Stimulated activated CD8-positive, alpha-beta memory T cell treated with anti-CD3 and anti-CD28 coated beads, Interleukin-2, amount 100 ng/mL, for 1 hour (primary cell): Measurements from ENCODE around the gene HELZ.
"Not testable (repeated sequence)": the region's sequence is repeated elsewhere in the genome, so short reads cannot be mapped to it uniquely, and the experiment has no call there.

ENCODE experiments used
- DNase-seq, 2 donors: peaks; one replicate each; pipeline ENCODE4 v3.0.0-alpha.2; 2020; ENCODE audit warnings: low read depth in 2 of 2

Gene HELZ

DNA sequence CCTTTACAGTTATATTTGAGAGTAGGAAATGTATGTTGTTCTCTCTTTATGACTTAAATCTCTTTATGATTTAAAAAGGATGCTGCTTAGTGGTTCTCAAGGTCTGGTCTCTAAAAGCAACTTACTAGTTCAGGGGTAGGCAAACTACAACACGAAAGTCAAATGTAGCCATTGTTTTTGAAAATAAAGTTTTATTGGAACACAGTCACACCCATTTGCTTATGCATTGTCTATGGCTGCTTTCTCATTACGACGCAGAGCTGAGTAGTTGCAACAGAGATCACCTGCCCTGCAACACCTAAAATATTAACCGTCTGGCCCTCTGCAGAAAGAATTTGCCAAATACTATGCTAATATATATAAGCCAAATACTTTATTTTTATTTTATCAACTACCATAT is 58.2 kb downstream of the HELZ start:
- no peak for DNase-seq

DNA sequence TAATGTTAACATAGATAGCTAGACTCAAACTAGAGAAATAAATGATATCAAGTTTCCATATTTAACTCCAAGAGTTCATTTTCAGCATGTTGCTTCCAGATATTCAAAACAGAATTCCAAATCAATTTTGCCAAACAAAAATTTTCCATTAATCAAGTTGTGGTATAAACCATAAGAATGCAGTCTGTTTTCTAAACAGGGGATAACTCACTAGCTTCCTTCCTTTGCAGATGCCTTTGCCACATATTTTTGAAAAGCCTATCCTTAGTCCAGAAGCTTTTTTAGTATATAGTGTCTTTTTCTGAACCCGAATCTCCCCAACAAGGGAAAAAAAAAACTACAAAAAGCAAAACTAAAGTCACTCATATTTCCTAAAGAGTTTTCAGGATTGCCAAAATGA is 61.5 kb downstream of the HELZ start:
- no peak for DNase-seq

DNA sequence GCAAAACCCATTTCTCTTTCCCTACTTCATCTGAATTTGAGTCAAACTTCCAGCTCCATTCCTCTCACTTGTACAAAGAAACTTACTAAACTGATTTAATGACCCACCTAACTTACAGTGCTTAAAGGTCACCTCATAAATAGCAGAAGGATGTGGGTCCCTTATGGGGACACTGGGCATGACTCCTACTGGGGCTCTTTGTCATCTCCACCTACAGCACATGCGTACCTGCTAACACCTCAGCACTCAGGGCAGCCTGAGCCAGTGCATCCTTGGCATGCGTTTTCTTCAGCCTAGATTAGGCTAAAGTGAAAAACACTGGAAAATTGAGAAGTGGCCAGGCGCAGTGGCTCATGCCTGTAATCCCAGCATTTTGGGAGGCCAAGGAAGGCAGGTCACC is 63.2 kb downstream of the HELZ start:
- no peak for DNase-seq

DNA sequence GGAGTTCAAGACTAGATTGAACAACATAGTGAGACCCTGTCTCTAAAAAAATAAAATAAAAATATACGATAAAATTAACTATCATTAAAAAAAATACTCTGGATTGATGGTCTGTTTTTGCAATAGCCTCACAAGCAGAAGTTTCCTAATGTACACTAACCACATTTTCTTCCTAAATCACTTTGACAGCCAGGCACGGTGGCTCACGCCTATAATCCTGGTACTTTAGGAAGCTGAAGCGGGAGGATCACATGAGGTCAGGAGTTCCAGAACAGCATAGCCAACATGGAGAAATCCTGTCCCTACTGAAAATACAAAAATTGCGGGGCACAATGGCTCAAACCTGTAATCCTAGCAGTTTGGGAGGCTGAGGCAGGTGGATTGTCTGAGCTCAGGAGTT is 64.7 kb downstream of the HELZ start:
- no peak for DNase-seq

DNA sequence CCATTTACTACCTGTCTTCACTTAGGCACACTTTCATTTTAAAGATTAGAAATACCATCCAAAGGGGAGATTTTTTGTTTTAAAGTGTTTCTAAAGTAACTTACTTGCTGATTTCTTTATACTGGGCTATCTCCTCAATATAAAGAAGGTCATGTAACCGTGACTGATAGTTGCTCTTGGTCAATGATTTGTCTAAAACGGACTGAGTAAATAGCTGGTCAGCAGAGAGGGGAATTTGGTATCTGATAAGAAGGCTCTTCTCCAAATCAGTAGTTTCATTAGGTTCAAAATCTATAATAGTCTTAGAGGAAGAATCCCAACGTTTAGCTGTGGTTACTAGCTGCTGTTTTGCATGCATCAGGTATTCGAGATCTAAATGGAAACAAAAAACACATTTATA is 66.4 kb downstream of the HELZ start:
- DNase-seq = no peak

DNA sequence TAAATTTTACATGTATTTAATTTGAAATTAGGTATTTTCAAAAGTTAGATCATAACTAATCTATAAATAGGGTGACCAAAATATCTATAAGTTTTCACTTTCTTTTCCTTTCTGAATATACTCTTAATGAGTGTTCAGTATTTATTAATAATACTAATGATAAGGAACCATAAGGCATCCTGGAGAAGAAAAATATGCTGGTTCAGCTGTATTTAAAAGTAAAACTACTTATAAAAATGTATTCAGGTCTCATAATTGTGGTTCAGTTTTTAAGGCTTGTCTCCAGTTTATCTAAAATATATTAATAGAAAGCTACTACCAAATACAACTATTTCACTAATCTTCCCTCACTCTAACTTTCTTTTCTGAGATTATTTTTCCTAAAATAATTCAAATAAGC is 67.3 kb downstream of the HELZ start:
- DNase-seq = no peak

DNA sequence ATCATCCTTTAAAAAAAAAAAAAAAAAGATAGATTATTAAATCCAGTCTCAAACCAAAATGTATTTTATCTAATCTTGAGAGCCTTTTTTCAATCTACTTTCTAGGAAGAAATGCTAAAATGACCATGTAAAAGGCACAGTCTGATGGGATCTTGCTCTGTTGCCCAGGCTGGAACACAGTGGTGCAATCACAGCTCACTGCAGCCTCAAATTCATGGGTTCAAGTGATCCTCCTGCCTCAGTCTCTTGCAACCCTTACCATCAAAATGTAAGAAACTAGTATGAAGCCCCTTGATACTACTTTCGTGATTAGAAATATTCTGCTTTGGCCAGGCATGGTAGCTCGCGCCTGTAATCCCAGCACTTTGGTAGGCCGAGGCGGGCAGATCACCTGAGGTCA is 70.8 kb downstream of the HELZ start:
- no peak for DNase-seq

DNA sequence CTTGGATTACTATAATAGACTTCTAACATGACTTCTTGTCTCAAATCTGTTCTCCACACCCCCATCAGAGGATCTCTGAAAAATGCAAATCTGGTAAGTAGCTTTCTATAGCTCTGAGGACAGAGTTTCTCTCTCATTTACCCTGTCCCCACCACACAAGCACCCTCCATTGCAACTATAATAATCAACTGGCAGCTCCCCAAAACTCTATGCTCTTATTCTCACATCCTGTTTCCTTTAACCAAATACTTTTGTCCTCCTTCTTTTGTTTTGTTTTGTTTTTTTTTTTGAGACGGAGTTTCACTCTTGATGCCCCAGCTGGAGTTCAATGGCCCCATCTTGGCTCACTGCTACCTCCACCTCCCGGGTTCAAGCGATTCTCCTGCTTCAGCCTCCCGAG is 73.4 kb downstream of the HELZ start:
- DNase-seq = no peak

DNA sequence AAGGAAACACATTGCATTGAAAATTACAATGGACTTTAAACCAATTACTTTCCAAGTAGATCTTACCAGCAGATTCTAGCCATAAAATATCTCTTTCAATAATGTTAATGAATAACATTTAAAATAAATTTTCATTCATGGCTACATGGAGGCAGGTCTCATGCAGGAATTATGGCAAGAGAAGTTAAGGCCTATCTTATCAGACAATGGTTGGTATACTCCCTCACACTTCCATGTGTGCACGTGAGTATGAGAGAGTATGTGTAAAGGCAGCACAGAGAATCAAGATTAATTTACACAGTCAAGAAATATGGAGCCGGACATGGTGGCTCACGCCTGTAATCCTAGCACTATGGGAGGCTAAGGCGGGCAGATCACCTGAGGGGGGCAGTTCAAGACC is 76.5 kb downstream of the HELZ start:
- no peak for DNase-seq

DNA sequence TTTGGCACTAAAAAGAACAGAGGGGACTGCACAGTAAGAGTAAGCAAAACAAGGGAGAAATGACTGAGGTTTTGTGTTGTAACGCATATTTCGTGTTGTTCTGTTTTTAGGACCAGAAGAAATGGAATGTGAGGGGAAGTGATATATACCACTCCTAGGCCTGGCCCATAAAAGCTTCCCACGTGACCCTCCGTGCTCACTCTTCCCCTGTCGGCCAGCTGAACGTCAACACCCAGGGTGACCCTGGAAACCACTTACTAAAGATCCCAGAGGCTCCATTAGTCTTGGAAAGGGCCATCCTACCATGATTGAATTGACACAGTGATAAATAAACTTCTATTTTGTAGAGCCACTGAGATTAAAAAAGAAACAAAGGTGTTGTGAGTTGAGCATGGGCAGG is 79.8 kb downstream of the HELZ start:
- no peak for DNase-seq

DNA sequence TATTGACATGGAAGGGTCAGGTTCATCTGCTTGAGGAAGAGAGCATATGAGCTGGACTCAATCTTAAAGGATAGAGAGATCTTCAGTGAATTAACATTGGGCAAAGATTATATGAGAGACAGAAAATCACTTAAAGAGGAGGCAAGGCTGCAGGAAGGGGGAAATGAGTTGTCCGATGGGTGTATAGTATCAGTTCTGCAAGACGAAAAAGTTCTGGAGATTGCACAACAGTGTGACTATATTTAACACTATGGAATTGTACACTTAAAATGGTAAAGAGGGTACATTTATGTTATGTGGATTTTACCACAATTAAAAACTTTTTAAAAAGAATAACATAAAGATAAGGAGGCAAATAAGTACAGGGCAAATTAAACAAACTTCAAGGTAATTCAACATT is 80.7 kb downstream of the HELZ start:
- DNase-seq = no peak

DNA sequence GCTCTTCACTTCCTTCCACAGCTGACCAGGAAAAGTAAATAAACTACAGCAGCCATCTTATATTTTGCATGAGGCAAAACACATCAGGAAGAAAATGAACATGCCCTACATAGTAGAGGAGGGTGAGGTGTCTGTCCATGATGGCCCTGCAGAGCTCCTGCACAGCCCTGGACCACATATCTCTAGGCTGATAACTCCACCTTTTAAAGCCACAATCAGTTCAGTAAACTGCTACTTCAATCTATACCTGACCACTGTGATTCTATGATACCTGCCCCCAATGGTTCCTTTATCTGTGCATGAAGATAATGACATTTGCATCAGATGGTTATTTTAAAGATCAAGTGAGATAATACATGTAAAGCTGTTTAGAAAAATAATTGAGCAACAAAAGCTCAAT is 82.2 kb downstream of the HELZ start:
- DNase-seq = no peak

DNA sequence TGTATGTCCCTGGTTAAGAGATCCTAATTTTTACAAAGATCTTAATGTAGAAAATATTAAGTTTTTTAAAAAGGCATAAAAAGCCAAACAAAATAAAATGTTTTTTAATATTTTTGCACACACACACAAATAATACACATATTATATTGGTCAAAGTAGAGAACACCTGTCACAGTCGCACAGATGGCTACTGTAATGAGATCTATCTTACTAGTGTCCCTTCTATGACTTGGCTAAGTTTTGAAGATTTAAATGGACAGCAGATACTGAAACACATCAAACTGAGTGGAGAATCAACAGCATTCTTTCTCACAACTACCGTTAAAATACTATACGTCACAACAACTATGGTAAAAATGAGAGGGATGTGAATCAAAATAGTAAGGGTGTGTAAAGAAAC is 83.4 kb downstream of the HELZ start:
- DNase-seq = no peak

DNA sequence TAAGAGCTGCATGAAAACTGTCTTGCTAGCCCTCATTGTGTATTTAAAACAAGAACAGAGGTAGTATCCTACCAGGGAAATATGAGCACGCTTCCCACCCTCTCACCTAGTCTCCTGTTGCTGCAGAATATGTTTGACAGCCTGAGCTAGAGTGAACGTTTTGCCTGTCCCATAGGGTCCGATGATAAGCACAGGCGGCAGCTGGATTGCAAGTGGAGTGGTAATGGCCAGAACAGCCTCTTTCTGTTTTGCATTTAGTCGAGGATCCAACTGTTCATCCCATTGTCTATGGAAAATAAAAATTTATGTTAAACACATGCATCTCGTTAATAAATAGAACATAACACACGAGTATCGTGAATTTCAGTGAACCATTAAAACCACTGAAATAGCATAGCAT is 84.2 kb downstream of the HELZ start:
- no peak for DNase-seq

DNA sequence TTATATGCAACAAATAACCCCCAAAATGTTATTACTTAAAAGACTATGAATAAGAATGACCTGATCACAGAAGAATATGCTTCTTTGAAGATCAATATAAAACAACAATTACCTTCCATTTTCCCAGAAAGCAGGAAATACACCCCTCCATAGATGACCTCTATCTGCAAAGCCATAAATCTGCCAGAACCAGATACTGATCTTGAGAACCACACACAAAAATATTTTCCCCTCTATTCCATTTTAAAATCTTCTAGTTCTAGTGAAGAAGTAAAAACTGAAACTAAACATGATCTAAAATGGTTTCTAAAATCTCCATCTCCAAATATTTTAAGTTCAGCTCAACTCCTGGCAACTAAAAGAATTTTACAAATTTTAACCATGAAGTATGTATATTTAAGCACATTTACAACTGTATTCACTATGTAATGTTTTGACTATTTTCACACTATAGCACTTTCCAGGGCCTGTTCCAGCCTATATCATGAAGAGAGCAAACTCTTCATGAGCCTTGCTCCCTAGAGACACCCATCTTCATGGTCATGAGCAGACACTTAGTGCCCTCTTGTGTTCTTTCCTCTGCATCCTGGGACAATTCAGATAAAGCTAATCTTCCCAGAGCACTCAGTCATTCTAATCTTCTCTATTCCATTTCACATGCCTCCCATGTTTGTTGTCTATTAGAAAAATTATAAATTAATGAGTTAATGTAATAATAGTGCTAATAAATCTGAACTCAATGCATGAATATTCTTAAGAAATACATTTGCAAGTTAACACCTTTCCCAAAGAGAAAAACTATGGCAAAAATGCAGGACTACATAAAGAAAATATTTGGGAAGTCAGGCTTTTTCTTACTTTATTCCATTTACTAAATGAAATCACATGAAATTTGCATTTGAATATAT is 87.0 kb downstream of the HELZ start:
- no peak for DNase-seq

DNA sequence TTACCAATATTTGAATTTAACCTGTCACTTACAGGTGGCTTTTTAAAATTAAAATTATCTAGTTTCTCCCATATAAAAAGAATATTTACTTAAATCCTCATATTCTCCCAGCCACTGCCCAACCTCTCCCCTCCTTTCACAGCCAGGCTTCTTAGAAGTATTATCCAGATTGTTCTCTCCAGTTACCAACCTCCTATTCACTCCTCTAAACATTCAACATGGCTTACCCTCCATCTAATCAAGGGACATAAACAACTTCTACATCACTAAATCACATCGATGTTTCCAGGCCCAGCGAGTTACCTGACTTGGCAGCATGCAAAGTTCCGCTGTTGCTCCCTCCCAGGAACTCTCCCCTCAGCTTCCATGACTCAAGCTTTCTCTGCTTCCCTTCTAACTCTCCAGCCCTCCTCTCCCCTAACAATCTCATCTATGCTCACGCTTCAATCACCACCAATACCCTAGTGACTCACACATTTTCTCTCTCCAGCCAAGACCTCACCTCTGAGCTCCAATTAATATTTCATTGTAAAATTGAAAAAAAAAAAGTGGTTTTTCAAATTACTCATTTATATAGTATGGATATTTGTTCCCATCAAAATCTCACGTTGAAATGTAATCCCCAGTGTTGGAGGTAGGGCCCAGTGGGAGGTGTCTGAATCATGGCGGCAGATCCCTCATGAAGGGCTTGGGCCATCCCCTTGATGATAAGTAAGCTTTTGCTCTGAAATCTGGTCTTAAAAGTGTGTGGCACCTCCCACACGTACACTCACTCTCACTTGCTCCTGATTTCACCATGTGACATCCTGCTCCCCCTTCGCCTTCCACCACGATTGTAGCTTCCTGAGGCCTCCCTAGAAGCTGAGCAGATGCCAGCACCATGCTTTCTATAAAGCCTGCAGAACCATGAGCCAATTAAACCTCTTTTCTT is 88.5 kb downstream of the HELZ start:
- no peak for DNase-seq

DNA sequence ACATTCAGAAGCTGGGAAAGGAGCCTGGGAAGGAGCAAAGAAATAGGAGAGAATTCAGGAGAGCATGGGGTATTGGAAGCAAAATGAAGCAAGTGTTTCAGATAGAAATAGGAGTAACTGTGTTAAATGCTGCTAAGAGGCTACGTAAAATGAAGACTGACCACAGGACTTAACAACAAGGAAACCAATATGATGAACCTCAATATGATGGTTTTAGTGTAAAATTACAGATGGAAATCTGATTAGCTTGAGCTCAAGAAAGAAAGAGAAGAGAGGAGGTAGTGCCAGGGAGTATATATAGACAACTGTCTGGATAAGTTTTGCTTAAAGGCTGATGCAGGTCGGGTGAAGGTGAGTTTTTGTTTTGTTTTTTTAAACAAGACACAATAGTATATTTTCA is 92.2 kb downstream of the HELZ start:
- no peak for DNase-seq

DNA sequence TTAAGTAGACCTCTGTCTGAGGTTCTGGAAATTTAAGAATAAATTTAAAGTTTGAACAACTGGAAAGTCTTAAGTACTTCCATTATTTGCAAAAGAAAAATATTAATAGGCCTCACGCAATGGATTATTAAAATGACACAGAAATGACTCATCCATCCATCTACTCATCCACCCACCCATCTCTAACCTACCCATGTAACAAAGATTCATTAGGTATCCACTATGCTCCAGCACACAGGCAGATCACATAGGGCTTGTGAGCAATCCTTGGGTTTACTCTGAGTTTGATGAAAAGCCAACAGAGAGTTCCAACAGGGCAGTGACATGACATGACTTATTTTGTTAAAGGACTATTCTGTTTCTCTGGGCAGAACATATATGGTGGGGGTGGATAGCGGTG is 93.3 kb downstream of the HELZ start:
- no peak for DNase-seq

DNA sequence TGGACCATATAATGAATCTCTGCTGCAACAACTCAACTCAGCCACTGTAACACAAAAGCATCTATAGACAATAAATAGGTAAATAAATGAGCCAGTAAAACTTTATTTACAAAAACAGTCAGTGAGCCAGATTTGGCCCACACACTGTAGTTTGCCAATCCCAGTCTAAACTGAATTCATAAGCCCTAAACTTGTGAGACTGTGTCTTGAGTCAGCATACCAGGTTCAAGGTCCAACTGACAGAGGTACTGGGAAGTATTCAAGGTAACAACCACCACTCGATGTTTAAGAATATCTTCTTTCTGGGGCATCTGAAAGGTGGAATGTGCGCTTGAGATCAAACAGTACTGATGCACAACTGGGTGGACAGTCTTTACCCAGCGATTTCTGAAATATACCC is 94.2 kb downstream of the HELZ start:
- no peak for DNase-seq

DNA sequence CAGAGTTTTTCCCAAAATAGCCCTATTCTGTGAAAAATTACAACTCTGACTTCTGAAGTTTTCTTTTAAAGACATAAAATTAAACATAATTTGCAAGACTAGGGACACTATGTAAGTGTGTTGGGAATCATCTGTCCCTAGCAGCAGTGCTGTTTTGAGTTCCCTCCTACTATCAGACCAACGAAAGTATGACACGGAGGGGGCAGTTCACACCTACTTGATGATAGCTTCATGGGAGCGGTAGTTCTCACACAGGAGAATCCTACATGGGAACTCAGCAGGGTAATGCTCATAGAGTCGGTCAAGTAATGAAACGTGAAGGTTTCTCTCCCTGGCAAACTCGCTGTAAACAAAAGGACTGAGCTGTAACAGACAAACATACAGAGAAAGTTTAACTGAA is 96.6 kb downstream of the HELZ start:
- DNase-seq = no peak

DNA sequence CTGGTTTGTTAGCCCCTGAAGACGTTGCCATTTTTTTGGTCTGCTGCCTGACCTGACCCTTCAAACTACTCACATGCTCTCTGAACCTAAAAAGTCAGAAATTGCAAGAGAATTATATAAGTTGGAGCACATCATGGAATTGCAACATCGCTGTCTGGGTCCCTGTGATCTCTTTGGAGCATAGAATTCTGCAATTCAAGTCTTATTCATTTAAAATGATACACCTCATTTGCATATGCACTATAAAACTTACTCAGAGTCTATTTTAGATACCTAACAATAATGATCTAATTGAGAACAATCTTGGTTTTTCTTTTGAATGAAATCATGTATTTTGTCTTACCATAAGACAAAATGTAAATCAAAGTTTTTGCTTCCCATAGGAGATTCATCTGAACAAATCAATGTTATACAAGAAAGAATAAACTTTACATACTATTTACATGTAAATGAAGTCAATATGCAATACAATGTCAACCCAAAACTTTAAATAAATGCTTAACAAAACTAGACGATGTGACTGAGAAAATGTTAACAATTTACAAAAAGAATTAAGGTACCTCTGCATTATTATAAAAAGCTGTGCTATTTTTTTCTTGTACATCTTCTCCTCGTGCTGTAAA is 99.7 kb downstream of the HELZ start:
- DNase-seq = no peak

DNA sequence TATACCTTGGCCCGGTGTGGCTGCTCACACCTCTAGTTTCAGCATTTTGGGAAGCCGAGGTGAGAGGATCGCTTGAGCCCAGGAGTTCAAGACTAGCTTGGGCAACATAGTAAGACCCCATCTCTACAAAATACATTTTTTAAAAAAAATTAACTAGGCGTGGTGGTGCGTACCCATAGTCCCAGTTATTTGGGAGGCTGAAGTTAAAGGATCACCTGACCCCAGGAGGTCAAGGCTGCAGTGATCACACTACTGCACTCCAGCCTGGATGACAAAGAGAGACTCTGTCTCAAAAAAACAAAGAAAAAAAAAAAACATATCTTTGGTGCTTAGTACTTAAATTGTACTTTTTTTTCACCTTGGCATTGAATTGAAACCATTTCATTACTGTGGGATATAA is 101.7 kb downstream of the HELZ start:
- no peak for DNase-seq

DNA sequence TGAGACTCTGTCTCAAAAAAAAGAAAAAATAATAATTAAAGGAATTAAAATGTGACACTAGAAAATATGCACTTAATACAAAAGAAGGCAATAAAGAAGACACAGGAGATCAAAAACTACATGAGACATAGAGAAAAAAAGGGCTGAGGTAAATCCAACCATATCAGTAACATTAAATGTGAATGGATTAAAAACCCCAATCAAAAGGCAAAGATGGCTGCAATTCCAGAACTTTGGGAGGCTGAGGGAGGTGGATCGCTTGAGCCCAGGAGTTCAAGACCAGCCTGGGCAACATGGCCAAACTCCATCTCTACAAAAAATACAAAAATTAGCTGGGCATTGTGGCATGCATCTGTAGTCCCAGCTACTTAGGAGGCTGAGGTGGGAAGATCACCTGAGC is 103.0 kb downstream of the HELZ start:
- not testable (repeated sequence) for DNase-seq
